ENCODE measurements around the gene CLIP3.
"Not testable (repeated sequence)": the region's sequence is repeated elsewhere in the genome, so short reads cannot be mapped to it uniquely, and the experiment has no call there.

Gene CLIP3

GRCh38 chr19:36049080-36049698, 16.5 kb upstream of the CLIP3 start:
- DNase-seq (ENCODE audit: extremely low read depth in 1 of 2, low read depth in 1 of 2): no peak

- no peak for DNase-seq (ENCODE audit: extremely low read depth in 1 of 2, low read depth in 1 of 2)
These were observed 15.2 kb upstream of the CLIP3 start for GRCh38 chr19:36047835-36048234.

- no peak for DNase-seq (ENCODE audit: extremely low read depth in 1 of 2, low read depth in 1 of 2)
These were observed 13.9 kb upstream of the CLIP3 start for GRCh38 chr19:36046443-36047050.

GRCh38 chr19:36043952-36044351, 11.3 kb upstream of the CLIP3 start:
- DNase-seq (ENCODE audit: extremely low read depth in 1 of 2, low read depth in 1 of 2): no peak

- DNase-seq (ENCODE audit: extremely low read depth in 1 of 2, low read depth in 1 of 2): no peak
These were observed 9.2 kb upstream of the CLIP3 start for GRCh38 chr19:36041831-36042230.

- not testable (repeated sequence) for DNase-seq (ENCODE audit: extremely low read depth in 1 of 2, low read depth in 1 of 2)
These were observed 8.4 kb upstream of the CLIP3 start for GRCh38 chr19:36041092-36041491.

GRCh38 chr19:36040495-36040894, 7.8 kb upstream of the CLIP3 start:
- no peak for DNase-seq (ENCODE audit: extremely low read depth in 1 of 2, low read depth in 1 of 2)

GRCh38 chr19:36031308-36031707, 1.4 kb downstream of the CLIP3 start:
- no peak for DNase-seq (ENCODE audit: extremely low read depth in 1 of 2, low read depth in 1 of 2)

GRCh38 chr19:36030264-36031148, 2.2 kb downstream of the CLIP3 start:
- no peak for DNase-seq (ENCODE audit: extremely low read depth in 1 of 2, low read depth in 1 of 2)

- DNase-seq (ENCODE audit: extremely low read depth in 1 of 2, low read depth in 1 of 2): no peak
These were observed 4.2 kb downstream of the CLIP3 start for GRCh38 chr19:36028313-36029041.

- DNase-seq (ENCODE audit: extremely low read depth in 1 of 2, low read depth in 1 of 2): no peak
These were observed 5.0 kb downstream of the CLIP3 start for GRCh38 chr19:36027696-36028095.

- no peak for DNase-seq (ENCODE audit: extremely low read depth in 1 of 2, low read depth in 1 of 2)
These were observed 6.4 kb downstream of the CLIP3 start for GRCh38 chr19:36026091-36026876.

- no peak for DNase-seq (ENCODE audit: extremely low read depth in 1 of 2, low read depth in 1 of 2)
These were observed 7.1 kb downstream of the CLIP3 start for GRCh38 chr19:36025541-36025940.

GRCh38 chr19:36023432-36023831, 9.2 kb downstream of the CLIP3 start:
- DNase-seq (ENCODE audit: extremely low read depth in 1 of 2, low read depth in 1 of 2): no peak

- DNase-seq (ENCODE audit: extremely low read depth in 1 of 2, low read depth in 1 of 2): no peak
These were observed 13.5 kb downstream of the CLIP3 start for GRCh38 chr19:36019061-36019670.

GRCh38 chr19:36014012-36014924, 18.4 kb downstream of the CLIP3 start, which contains the start of gene ALKBH6:
Gene ALKBH6, minus strand, starts transcription at chr19:36014213. Its CDS starts 816 bp downstream, at chr19:36013397.
- peak; percentile 98 to 99 for DNase-seq (ENCODE audit: extremely low read depth in 1 of 2, low read depth in 1 of 2)

- no peak for DNase-seq (ENCODE audit: extremely low read depth in 1 of 2, low read depth in 1 of 2)
These were observed 19.2 kb downstream of the CLIP3 start for GRCh38 chr19:36013280-36014011.

GRCh38 chr19:36010402-36010801, 22.3 kb downstream of the CLIP3 start:
- DNase-seq (ENCODE audit: extremely low read depth in 1 of 2, low read depth in 1 of 2): no peak
